Stomach (tissue), 4 donors: ENCODE data around the gene ITGB5.

ENCODE experiments used
- EP300 ChIP-seq: sonication (generic); formaldehyde crosslinking; IDR thresholded peaks from one replicate; pipeline ENCODE4 v1.6.1; 2017; ENCODE audit warnings: antibody characterized with exemption
- POLR2A ChIP-seq, 4 donors: fragments of 450-650 bp; IDR thresholded peaks; one replicate each; pipeline ENCODE4 v1.6.1; 2016; ENCODE audit warnings: antibody characterized with exemption in 4 of 4, control low read depth in 2 of 4, mild to moderate bottlenecking in 1 of 4, moderate library complexity in 1 of 4
- POLR2AphosphoS5 ChIP-seq, 3 donors: sonication (generic); formaldehyde crosslinking; IDR thresholded peaks; one replicate each; pipeline ENCODE4 v1.6.1; 2016; ENCODE audit warnings: antibody characterized with exemption in 3 of 3
- TF ChIP-seq, protein P1 (sequence below), 7 experiments: fragments of 450-650 bp in 4 of 7; fragments of 200-600 bp in 3 of 7; sonication (generic) in 3 of 7; IDR thresholded peaks; one replicate each; pipeline ENCODE4 v1.5.1; 2016 to 2019; ENCODE audit warnings: antibody characterized with exemption in 7 of 7, control low read depth in 2 of 7, mild to moderate bottlenecking in 1 of 7

DNA sequence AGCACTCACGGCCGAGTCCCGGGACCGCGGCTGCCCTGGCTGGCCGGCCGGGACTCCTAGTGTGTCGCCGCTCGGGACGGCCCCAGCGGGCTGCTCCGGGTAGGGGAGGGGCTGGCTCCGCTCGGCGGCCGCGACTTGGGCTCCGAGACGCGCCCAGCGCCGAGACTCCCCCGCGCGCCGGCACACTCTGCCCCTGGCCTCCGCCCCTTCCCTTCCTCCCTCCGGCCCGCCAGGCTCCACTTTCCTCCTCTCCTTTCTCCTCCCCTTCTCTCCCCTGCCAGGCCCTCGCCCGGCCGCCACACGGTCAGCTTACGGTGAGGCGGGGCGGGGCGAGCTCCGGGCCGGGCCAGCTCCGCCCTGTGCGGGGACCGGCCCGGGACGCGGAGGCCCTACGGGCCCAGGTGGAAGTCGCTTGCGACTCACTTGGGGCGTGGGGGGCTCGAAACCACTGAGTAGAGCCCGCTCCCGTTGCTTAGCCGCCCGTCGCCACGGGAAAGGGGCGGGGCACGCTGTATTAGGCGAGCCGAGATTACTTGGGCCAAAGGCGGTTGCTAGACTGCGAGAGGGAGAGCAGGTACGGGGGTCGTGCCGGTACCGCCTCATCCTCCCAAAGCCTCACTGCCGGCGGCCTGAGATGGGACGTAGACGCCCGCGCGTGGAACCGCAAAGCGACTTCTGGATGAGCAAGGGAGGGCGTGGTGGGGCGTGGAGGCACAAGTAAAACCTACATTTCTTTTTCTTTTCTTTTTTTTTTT lies at the start of gene ITGB5:
- TF ChIP-seq, protein P1, sequence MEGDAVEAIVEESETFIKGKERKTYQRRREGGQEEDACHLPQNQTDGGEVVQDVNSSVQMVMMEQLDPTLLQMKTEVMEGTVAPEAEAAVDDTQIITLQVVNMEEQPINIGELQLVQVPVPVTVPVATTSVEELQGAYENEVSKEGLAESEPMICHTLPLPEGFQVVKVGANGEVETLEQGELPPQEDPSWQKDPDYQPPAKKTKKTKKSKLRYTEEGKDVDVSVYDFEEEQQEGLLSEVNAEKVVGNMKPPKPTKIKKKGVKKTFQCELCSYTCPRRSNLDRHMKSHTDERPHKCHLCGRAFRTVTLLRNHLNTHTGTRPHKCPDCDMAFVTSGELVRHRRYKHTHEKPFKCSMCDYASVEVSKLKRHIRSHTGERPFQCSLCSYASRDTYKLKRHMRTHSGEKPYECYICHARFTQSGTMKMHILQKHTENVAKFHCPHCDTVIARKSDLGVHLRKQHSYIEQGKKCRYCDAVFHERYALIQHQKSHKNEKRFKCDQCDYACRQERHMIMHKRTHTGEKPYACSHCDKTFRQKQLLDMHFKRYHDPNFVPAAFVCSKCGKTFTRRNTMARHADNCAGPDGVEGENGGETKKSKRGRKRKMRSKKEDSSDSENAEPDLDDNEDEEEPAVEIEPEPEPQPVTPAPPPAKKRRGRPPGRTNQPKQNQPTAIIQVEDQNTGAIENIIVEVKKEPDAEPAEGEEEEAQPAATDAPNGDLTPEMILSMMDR (IDR thresholded peaks at IDR 0.05): no peak
- TF ChIP-seq EP300 (no peak), POLR2AphosphoS5 (IDR thresholded peaks at IDR 0.05) (peak; percentile 31 to 78 (median 76)), POLR2A (IDR thresholded peaks at IDR 0.05) (no peak)
